K562 (cell line): Measurements from ENCODE around the gene MEAF6. TPM values are rescaled to one million over a fixed set of nuclear protein-coding genes. Genes with fewer than 3 reads are reported as not detected.
A peak's percentile ranks its signal among the peaks of the same experiment; 100 is the strongest.

Experiments used
- BRF1 ChIP-seq: IDR thresholded peaks from 3 replicates; pipeline ENCODE4 v1.6.1; 2011; ENCODE audit warnings: borderline replicate concordance, mild to moderate bottlenecking; ENCODE audit not compliant: insufficient read length; ENCODE audit errors: extremely low read depth
- ESRRA ChIP-seq: fragments of 450-650 bp; IDR thresholded peaks from 2 replicates; pipeline ENCODE4 v1.6.1; 2014; ENCODE audit warnings: low read depth, mild to moderate bottlenecking, moderate library complexity, borderline replicate concordance
- EZH2 ChIP-seq: IDR thresholded peaks from 2 replicates; pipeline ENCODE4 v1.6.1; 2012; ENCODE audit warnings: low read depth, mild to moderate bottlenecking, inconsistent platforms, low read length, borderline replicate concordance
- HNRNPH1 ChIP-seq: fragments of 200-400 bp; formaldehyde crosslinking; optimal IDR thresholded peaks from 2 replicates; pipeline ENCODE3; 2017; ENCODE audit warnings: low read depth, mild to moderate bottlenecking, low read length, moderate library complexity
- KLF16 ChIP-seq: IDR thresholded peaks from 2 replicates; pipeline ENCODE4 v1.6.1; 2016; ENCODE audit warnings: antibody characterized with exemption
- PYGO2 ChIP-seq: fragments of 450-650 bp; IDR thresholded peaks from 2 replicates; pipeline ENCODE4 v1.6.1; 2016; ENCODE audit warnings: mild to moderate bottlenecking, missing genetic modification characterization, moderate library complexity, missing compliant biosample characterization
- SMAD4 ChIP-seq: fragments of 250-450 bp; sonication (Bioruptor Pico); conservative IDR thresholded peaks from 2 replicates; pipeline ENCODE4 v1.8.0; 2021; ENCODE audit warnings: inconsistent platforms, mild to moderate bottlenecking, moderate library complexity
- SMC3 ChIP-seq: conservative IDR thresholded peaks from 2 replicates; pipeline ENCODE4 v1.6.1; 2011; ENCODE audit warnings: low read depth, low read length, improper control_type of control experiment; ENCODE audit not compliant: insufficient read depth
- ZNF3 ChIP-seq: fragments of 250-450 bp; sonication (Bioruptor Pico); IDR thresholded peaks from 2 replicates; pipeline ENCODE4 v1.5.0; 2021; ENCODE audit warnings: mild to moderate bottlenecking, moderate library complexity
- ZNF324 ChIP-seq: fragments of 250-450 bp; sonication (Bioruptor Pico); IDR thresholded peaks from 2 replicates; pipeline ENCODE4 v1.4.0; 2020; ENCODE audit warnings: mild to moderate bottlenecking
- ZNF778 ChIP-seq: fragments of 450-650 bp; formaldehyde crosslinking; IDR thresholded peaks from 2 replicates; pipeline ENCODE4 v1.4.0; 2020; ENCODE audit warnings: mild to moderate bottlenecking, moderate library complexity
- ZSCAN29 ChIP-seq: fragments of 450-650 bp; IDR thresholded peaks from 2 replicates; pipeline ENCODE4 v1.6.1; 2017
- polyA plus RNA-seq, 8 experiments: library from polyadenylated mRNA; depleted of rRNA in 4 of 8; stranded (reverse) in 5 of 8; unstranded in 3 of 8; fragments of >200 nt; fragmentation: Nextera tagmentation in 2 of 8; fragmentation: Illumina TruSeq in 1 of 8; extraction: Ambion mirVana in 2 of 8; extraction: Trizol in 1 of 8; gene quantifications; 2 replicates each; pipeline versions ENCODE4 v1.2.1 to v1.2.3, GENCODE V29; 2011 to 2014; ENCODE audit warnings: inconsistent platforms in 1 of 8, missing spikeins in 1 of 8
- total RNA-seq, 7 experiments: library from RNA; depleted of rRNA in 6 of 7; stranded (reverse); fragments of >200 nt in 6 of 7; fragmentation: Illumina TruSeq in 2 of 7; extraction: Trizol in 2 of 7; gene quantifications; 2 replicates each; pipeline versions ENCODE4 v1.2.1 to v1.2.3, GENCODE V29; 2011 to 2021; ENCODE audit warnings: low replicate concordance in 1 of 7
- TF ChIP-seq, protein P1 (sequence below): fragments of 150-350 bp; IDR thresholded peaks from 2 replicates; pipeline ENCODE4 v1.6.1; 2014; ENCODE audit warnings: low read depth, mild to moderate bottlenecking, low read length, borderline replicate concordance
- TF ChIP-seq, protein P2 (sequence below): IDR thresholded peaks from 2 replicates; pipeline ENCODE4 v1.6.1; 2012; ENCODE audit warnings: low read depth, low read length, improper control_type of control experiment, borderline replicate concordance
- TF ChIP-seq, protein P3 (sequence below), 2 experiments: IDR thresholded peaks; 2 replicates each; pipeline ENCODE4 v1.6.1; 2012; ENCODE audit warnings: improper control_type of control experiment in 2 of 2, low read depth in 2 of 2, low read length in 2 of 2, borderline replicate concordance in 1 of 2
- TF ChIP-seq, protein P4 (sequence below): fragments of 450-650 bp; IDR thresholded peaks from 2 replicates; pipeline ENCODE4 v1.7.0; 2016; ENCODE audit warnings: borderline replicate concordance

Gene MEAF6
- total and polyA plus RNA-seq, 9 of the 15 experiments (the other 6 are each of a cell fraction or from before 2014, with no cell fraction given): 55.0 to 151 (median 92.3) TPM

DNA sequence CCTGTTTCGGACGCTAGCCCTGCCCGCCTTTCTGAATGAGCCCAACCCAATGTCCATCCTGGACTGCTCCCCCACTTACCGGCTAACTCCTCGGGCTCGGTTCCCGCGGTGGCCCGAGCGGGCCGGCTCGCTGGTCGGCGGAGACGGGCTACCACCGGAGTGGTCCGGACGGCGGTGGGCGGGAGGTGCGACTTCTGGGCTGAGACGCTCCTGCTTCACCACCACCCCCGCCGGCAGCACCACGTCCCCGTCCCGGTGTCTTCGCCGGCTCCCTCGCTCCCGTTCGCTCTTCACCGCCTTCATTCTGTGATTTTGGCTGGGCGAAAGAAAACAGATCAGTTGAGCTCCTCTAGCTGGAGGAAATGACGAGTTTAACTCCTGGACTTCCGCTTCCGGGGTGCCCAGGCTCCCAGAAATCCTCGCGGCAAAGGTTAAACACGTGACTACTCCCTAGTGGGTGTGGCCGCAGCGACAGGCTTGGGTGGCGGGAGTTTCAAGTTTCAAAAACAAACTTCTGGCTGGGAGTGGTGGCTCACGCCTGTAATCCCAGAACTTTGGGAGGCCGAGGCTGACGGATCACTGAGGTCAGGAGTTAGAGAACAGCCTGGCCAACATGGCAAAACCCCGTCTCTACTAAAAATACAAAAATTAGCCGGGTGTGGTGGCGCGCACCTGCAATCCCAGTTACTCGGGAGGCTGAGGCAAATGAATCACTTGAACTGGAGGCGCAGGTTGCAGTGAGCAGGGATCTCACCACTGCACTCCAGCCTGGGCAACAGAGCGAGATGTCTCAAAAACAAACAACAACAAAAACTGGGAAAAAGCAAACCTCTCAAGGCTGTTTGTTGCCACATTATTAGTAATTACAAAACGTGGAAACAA is 39.6 kb upstream of the MEAF6 start, which contains the start of gene SNIP1 (continued):
- no peak; the same call in none of the 2 replicates for TF ChIP-seq ESRRA
- TF ChIP-seq ZSCAN29: no peak
- TF ChIP-seq, protein P1, sequence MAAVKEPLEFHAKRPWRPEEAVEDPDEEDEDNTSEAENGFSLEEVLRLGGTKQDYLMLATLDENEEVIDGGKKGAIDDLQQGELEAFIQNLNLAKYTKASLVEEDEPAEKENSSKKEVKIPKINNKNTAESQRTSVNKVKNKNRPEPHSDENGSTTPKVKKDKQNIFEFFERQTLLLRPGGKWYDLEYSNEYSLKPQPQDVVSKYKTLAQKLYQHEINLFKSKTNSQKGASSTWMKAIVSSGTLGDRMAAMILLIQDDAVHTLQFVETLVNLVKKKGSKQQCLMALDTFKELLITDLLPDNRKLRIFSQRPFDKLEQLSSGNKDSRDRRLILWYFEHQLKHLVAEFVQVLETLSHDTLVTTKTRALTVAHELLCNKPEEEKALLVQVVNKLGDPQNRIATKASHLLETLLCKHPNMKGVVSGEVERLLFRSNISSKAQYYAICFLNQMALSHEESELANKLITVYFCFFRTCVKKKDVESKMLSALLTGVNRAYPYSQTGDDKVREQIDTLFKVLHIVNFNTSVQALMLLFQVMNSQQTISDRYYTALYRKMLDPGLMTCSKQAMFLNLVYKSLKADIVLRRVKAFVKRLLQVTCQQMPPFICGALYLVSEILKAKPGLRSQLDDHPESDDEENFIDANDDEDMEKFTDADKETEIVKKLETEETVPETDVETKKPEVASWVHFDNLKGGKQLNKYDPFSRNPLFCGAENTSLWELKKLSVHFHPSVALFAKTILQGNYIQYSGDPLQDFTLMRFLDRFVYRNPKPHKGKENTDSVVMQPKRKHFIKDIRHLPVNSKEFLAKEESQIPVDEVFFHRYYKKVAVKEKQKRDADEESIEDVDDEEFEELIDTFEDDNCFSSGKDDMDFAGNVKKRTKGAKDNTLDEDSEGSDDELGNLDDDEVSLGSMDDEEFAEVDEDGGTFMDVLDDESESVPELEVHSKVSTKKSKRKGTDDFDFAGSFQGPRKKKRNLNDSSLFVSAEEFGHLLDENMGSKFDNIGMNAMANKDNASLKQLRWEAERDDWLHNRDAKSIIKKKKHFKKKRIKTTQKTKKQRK: no peak
- no peak; the same call in 1 of the 2 replicates for TF ChIP-seq SMAD4 (CRISPR knock-in tag)
- TF ChIP-seq ZNF324 (CRISPR knock-in tag): no peak
- TF ChIP-seq, protein P2, sequence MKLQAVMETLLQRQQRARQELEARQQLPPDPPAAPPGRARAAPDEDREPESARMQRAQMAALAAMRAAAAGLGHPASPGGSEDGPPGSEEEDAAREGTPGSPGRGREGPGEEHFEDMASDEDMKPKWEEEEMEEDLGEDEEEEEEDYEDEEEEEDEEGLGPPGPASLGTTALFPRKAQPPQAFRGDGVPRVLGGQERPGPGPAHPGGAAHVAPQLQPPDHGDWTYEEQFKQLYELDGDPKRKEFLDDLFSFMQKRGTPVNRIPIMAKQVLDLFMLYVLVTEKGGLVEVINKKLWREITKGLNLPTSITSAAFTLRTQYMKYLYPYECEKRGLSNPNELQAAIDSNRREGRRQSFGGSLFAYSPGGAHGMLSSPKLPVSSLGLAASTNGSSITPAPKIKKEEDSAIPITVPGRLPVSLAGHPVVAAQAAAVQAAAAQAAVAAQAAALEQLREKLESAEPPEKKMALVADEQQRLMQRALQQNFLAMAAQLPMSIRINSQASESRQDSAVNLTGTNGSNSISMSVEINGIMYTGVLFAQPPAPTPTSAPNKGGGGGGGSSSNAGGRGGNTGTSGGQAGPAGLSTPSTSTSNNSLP: no peak
- TF ChIP-seq BRF1: no peak
- no peak for TF ChIP-seq PYGO2 (tag)
- TF ChIP-seq HNRNPH1: no peak
- TF ChIP-seq ZNF778: no peak
- no peak for TF ChIP-seq EZH2
- TF ChIP-seq SMC3: no peak
- no peak for TF ChIP-seq KLF16
- TF ChIP-seq, protein P3, sequence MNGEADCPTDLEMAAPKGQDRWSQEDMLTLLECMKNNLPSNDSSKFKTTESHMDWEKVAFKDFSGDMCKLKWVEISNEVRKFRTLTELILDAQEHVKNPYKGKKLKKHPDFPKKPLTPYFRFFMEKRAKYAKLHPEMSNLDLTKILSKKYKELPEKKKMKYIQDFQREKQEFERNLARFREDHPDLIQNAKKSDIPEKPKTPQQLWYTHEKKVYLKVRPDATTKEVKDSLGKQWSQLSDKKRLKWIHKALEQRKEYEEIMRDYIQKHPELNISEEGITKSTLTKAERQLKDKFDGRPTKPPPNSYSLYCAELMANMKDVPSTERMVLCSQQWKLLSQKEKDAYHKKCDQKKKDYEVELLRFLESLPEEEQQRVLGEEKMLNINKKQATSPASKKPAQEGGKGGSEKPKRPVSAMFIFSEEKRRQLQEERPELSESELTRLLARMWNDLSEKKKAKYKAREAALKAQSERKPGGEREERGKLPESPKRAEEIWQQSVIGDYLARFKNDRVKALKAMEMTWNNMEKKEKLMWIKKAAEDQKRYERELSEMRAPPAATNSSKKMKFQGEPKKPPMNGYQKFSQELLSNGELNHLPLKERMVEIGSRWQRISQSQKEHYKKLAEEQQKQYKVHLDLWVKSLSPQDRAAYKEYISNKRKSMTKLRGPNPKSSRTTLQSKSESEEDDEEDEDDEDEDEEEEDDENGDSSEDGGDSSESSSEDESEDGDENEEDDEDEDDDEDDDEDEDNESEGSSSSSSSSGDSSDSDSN (IDR thresholded peaks at IDR 0.05; ENCODE audit: borderline replicate concordance in 1 of 2, low read depth in 2 of 2, low read length in 2 of 2): peak in 1 of 2 experiments; percentile 37; a peak in 1 of 4 replicates
- TF ChIP-seq, protein P4, sequence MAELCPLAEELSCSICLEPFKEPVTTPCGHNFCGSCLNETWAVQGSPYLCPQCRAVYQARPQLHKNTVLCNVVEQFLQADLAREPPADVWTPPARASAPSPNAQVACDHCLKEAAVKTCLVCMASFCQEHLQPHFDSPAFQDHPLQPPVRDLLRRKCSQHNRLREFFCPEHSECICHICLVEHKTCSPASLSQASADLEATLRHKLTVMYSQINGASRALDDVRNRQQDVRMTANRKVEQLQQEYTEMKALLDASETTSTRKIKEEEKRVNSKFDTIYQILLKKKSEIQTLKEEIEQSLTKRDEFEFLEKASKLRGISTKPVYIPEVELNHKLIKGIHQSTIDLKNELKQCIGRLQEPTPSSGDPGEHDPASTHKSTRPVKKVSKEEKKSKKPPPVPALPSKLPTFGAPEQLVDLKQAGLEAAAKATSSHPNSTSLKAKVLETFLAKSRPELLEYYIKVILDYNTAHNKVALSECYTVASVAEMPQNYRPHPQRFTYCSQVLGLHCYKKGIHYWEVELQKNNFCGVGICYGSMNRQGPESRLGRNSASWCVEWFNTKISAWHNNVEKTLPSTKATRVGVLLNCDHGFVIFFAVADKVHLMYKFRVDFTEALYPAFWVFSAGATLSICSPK: no peak; the same call in 1 of the 2 replicates
- TF ChIP-seq ZNF3 (CRISPR knock-in tag): no peak
